Measurements from ENCODE around the gene PRRC1. TPM values are rescaled to one million over a fixed set of nuclear protein-coding genes. Genes with fewer than 3 reads are reported as not detected.

PRRC1 gene
- polyA plus RNA-seq, 1 donor from 2014 or later = 36.3 TPM

GRCh38 chr5:127565586-127566270 lies 48.3 kb downstream of the PRRC1 start:
- Histone ChIP-seq H3K36me3 (ENCODE audit: insufficient read depth, low read length) (no peaks in the 10 kb centered on the region), H3K4me3 (ENCODE audit: low read length) (no peak overlapping the region), H3K9me3 (ENCODE audit: low read length) (no peaks in the 10 kb centered on the region), H3K9me2 (ENCODE audit: insufficient read depth, low read length) (no peaks in the 10 kb centered on the region), H4K20me1 (ENCODE audit: insufficient read depth) (no peaks in the 10 kb centered on the region), H2AFZ (ENCODE audit: low read depth, low read length) (no peak overlapping the region), H3K79me2 (replicated peaks; ENCODE audit: insufficient read depth, low read length) (no peaks in the 10 kb centered on the region), H3K27ac (ENCODE audit: low read length) (no peak overlapping the region), H3K9ac (ENCODE audit: low read length) (no peak overlapping the region), H3K4me2 (ENCODE audit: low read length) (no peak overlapping the region), H3K27me3 (ENCODE audit: insufficient read depth, low read depth, low read length) (no peaks in the 10 kb centered on the region), H3F3A (ENCODE audit: insufficient read depth, low read length, poor library complexity, severe bottlenecking) (no peaks in the 10 kb centered on the region)
- TF ChIP-seq RAD21 (conservative IDR thresholded peaks at IDR 0.05) = no peak
- TF ChIP-seq, protein P1, sequence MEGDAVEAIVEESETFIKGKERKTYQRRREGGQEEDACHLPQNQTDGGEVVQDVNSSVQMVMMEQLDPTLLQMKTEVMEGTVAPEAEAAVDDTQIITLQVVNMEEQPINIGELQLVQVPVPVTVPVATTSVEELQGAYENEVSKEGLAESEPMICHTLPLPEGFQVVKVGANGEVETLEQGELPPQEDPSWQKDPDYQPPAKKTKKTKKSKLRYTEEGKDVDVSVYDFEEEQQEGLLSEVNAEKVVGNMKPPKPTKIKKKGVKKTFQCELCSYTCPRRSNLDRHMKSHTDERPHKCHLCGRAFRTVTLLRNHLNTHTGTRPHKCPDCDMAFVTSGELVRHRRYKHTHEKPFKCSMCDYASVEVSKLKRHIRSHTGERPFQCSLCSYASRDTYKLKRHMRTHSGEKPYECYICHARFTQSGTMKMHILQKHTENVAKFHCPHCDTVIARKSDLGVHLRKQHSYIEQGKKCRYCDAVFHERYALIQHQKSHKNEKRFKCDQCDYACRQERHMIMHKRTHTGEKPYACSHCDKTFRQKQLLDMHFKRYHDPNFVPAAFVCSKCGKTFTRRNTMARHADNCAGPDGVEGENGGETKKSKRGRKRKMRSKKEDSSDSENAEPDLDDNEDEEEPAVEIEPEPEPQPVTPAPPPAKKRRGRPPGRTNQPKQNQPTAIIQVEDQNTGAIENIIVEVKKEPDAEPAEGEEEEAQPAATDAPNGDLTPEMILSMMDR (IDR thresholded peaks at IDR 0.05; ENCODE audit: poor library complexity, severe bottlenecking) = no peak
- no peak for TF ChIP-seq MXI1 (conservative IDR thresholded peaks at IDR 0.05; ENCODE audit: poor library complexity, severe bottlenecking)
- TF ChIP-seq EP300 (conservative IDR thresholded peaks at IDR 0.05; ENCODE audit: poor library complexity, severe bottlenecking) = no peak
- TF ChIP-seq TAF1 (IDR thresholded peaks at IDR 0.05; ENCODE audit: low read depth) = no peak
- TF ChIP-seq, protein P2, sequence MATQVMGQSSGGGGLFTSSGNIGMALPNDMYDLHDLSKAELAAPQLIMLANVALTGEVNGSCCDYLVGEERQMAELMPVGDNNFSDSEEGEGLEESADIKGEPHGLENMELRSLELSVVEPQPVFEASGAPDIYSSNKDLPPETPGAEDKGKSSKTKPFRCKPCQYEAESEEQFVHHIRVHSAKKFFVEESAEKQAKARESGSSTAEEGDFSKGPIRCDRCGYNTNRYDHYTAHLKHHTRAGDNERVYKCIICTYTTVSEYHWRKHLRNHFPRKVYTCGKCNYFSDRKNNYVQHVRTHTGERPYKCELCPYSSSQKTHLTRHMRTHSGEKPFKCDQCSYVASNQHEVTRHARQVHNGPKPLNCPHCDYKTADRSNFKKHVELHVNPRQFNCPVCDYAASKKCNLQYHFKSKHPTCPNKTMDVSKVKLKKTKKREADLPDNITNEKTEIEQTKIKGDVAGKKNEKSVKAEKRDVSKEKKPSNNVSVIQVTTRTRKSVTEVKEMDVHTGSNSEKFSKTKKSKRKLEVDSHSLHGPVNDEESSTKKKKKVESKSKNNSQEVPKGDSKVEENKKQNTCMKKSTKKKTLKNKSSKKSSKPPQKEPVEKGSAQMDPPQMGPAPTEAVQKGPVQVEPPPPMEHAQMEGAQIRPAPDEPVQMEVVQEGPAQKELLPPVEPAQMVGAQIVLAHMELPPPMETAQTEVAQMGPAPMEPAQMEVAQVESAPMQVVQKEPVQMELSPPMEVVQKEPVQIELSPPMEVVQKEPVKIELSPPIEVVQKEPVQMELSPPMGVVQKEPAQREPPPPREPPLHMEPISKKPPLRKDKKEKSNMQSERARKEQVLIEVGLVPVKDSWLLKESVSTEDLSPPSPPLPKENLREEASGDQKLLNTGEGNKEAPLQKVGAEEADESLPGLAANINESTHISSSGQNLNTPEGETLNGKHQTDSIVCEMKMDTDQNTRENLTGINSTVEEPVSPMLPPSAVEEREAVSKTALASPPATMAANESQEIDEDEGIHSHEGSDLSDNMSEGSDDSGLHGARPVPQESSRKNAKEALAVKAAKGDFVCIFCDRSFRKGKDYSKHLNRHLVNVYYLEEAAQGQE (IDR thresholded peaks at IDR 0.05; ENCODE audit: borderline replicate concordance) = no peak
- no peak for TF ChIP-seq EZH2 (IDR thresholded peaks at IDR 0.05; ENCODE audit: borderline replicate concordance, insufficient read depth, low read length, poor library complexity, severe bottlenecking)
- TF ChIP-seq SMC3 (conservative IDR thresholded peaks at IDR 0.05; ENCODE audit: poor library complexity) = no peak
- no peak for TF ChIP-seq POLR2AphosphoS5 (IDR thresholded peaks at IDR 0.05)

GRCh38 chr5:127567026-127567768 lies 49.8 kb downstream of the PRRC1 start:
- Histone ChIP-seq H3K4me3 (ENCODE audit: low read length) (no peak overlapping the region), H3K9me3 (ENCODE audit: low read length) (no peaks in the 10 kb centered on the region), H3K27ac (ENCODE audit: low read length) (no peak overlapping the region), H2AFZ (ENCODE audit: low read depth, low read length) (no peak overlapping the region), H3K9me2 (ENCODE audit: insufficient read depth, low read length) (no peaks in the 10 kb centered on the region), H3K36me3 (ENCODE audit: insufficient read depth, low read length) (no peaks in the 10 kb centered on the region), H3F3A (ENCODE audit: insufficient read depth, low read length, poor library complexity, severe bottlenecking) (no peaks in the 10 kb centered on the region), H3K9ac (ENCODE audit: low read length) (no peak overlapping the region), H3K4me2 (ENCODE audit: low read length) (no peak overlapping the region), H4K20me1 (ENCODE audit: insufficient read depth) (no peaks in the 10 kb centered on the region), H3K27me3 (ENCODE audit: insufficient read depth, low read depth, low read length) (no peaks in the 10 kb centered on the region), H3K79me2 (replicated peaks; ENCODE audit: insufficient read depth, low read length) (no peaks in the 10 kb centered on the region)
- TF ChIP-seq MXI1 (conservative IDR thresholded peaks at IDR 0.05; ENCODE audit: poor library complexity, severe bottlenecking) = no peak
- no peak for TF ChIP-seq TAF1 (IDR thresholded peaks at IDR 0.05; ENCODE audit: low read depth)
- no peak for TF ChIP-seq POLR2AphosphoS5 (IDR thresholded peaks at IDR 0.05)
- TF ChIP-seq EP300 (conservative IDR thresholded peaks at IDR 0.05; ENCODE audit: poor library complexity, severe bottlenecking) = no peak
- no peak for TF ChIP-seq RAD21 (conservative IDR thresholded peaks at IDR 0.05)
- TF ChIP-seq, protein P1 (IDR thresholded peaks at IDR 0.05; ENCODE audit: poor library complexity, severe bottlenecking) = no peak
- no peak for TF ChIP-seq EZH2 (IDR thresholded peaks at IDR 0.05; ENCODE audit: borderline replicate concordance, insufficient read depth, low read length, poor library complexity, severe bottlenecking)
- TF ChIP-seq, protein P2 (IDR thresholded peaks at IDR 0.05; ENCODE audit: borderline replicate concordance) = no peak
- TF ChIP-seq SMC3 (conservative IDR thresholded peaks at IDR 0.05; ENCODE audit: poor library complexity) = no peak
